ENCODE results near the gene C15orf62.
A peak's percentile ranks its signal among the peaks of the same experiment; 100 is the strongest.

Gene C15orf62

GRCh38 chr15:40803688-40804087 is 33.9 kb downstream of the C15orf62 start:
- no peak overlapping the region for H3K4me3 ChIP-seq (ENCODE audit: low read length)
- TF ChIP-seq, protein P1, sequence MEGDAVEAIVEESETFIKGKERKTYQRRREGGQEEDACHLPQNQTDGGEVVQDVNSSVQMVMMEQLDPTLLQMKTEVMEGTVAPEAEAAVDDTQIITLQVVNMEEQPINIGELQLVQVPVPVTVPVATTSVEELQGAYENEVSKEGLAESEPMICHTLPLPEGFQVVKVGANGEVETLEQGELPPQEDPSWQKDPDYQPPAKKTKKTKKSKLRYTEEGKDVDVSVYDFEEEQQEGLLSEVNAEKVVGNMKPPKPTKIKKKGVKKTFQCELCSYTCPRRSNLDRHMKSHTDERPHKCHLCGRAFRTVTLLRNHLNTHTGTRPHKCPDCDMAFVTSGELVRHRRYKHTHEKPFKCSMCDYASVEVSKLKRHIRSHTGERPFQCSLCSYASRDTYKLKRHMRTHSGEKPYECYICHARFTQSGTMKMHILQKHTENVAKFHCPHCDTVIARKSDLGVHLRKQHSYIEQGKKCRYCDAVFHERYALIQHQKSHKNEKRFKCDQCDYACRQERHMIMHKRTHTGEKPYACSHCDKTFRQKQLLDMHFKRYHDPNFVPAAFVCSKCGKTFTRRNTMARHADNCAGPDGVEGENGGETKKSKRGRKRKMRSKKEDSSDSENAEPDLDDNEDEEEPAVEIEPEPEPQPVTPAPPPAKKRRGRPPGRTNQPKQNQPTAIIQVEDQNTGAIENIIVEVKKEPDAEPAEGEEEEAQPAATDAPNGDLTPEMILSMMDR (conservative IDR thresholded peaks at IDR 0.05; ENCODE audit: low read length): 0 out of 2 replicates have a peak, but pooled peaks have one; percentile 3
- DNase-seq (ENCODE audit: low read depth): no peak

DNA sequence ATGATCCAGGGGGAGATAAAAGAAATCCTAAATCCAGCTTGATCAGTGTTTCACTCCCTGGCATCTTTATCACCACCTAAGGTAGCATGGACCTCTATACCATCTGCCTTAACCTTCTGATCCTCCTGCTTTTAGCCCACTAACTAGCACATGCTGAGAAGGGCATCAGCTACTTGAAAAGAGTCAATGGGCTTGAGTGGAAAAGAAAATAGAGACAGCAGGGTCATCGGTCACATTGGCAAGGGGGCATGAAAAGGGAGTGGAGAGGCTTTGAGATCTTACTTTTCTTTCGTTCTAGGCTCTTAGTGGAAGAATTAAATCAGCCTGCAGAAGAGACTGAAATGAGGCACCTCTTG is 36.9 kb downstream of the C15orf62 start:
- DNase-seq (ENCODE audit: low read depth): no peak
- TF ChIP-seq, protein P1 (conservative IDR thresholded peaks at IDR 0.05; ENCODE audit: low read length): no peak
- H3K4me3 ChIP-seq (ENCODE audit: low read length): peak overlapping the region; percentile 100

DNA sequence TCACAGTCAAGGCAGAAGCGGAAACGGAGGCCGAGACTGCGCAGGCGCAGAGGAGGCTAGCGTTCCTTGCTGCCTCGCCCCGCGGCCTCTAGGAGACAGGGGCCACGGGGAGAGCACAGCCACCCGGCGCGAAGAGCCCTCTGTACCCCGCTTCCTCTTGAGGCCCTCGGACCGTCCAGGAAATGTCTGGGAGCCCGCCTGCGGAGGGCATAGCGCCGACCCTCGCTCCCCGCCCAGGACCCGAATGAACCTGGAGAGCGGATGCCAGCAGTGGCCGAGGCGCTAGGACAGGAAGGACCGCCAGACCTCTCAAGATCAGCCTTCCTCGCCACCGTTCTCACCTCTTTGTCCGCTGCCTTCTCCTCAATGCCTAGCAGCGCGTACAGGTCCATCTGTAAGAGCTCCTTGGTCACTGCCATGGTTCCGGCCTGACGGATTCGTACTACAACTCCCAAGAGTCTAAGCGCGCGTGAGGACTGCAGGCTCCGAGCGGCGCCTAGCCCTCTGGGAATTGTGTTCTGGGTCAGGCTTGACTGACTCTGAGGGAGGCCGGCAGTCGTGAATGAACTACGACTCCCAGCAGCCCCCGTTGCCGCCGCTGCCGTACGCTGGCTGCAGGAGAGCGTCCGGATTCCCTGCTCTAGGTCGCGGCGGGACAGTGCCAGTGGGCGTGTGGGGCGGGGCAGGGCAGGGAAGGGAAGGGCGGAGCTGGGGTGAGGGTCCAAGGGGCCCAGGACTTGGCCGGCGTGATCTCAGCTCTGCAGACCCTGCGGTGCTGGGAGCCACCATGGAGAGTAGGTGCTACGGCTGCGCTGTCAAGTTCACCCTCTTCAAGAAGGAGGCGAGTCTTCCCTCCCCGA is 37.5 kb downstream of the C15orf62 start, which contains the start of the genes DNAJC17 and ZFYVE19:
Gene DNAJC17, minus strand, starts transcription at position 446 of the 860 bp plus-strand sequence. Its CDS starts 27 bp downstream, at position 419.
Gene ZFYVE19, plus strand, starts transcription at position 62 of the 860 bp plus-strand sequence. Its CDS starts 501 bp downstream, at position 563.
- peak within 1 kb of the TSS; percentile 100 for H3K4me3 ChIP-seq (ENCODE audit: low read length)
- TF ChIP-seq, protein P1 (conservative IDR thresholded peaks at IDR 0.05; ENCODE audit: low read length): 0 out of 2 replicates have a peak, but pooled peaks have one; percentile 4
- DNase-seq (ENCODE audit: low read depth): peak; percentile 97

DNA sequence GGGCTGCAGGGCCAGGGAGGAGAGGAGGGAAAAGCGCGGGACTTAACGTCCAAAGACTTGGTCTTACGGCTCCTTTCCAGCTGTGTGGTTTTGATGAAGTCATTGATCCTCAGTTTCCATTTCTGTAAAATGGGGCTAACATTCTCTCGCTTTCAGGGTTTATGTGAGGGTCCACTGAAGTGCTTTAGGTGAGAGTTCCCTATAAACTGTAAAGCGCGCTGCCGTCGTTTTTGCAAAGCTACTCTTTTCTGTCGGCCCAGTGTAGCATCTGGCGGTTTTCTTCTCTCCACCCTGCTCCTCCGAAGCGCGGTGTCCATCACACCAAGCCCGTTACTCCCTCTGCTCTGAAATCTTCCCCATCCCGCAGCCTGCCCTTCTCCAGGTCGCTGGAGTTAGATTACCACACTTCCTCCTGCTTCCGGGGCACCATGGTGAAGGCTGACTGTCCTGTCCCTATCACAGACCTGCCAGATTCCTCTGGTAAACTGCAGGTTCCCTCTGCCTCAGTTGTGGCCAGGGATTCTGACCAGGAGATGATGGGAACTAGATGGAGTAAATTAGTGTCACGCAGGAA is 38.2 kb downstream of the C15orf62 start:
- H3K4me3 ChIP-seq (ENCODE audit: low read length): peak overlapping the region; percentile 100
- no peak for DNase-seq (ENCODE audit: low read depth)
- TF ChIP-seq, protein P1 (conservative IDR thresholded peaks at IDR 0.05; ENCODE audit: low read length): no peak

DNA sequence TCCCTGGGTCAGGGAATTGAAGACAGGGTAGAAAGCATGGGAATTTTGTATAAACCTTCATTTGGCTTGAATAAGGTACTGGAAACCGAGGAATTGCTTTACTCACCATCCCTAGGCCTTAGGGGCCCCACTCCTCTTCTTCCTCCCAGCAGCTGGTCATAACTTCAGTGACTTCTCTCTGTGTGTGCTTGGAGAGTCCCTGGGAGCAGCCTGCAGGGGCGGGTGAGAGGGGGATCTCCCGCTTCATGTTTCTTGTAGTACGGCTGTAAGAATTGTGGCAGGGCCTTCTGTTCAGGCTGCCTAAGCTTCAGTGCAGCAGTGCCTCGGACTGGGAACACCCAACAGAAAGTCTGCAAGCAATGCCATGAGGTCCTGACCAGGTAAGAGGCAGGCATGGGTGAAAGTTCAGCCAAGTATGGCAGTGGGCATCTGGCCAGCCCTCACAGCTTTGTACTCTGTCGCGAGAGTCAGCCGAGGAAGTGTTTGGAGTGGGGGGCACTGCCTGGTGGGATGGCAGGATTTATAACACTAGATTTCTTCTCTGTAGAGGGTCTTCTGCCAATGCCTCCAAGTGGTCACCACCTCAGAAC is 39.2 kb downstream of the C15orf62 start:
- H3K4me3 ChIP-seq (ENCODE audit: low read length): no peak overlapping the region
- no peak for DNase-seq (ENCODE audit: low read depth)
- TF ChIP-seq, protein P1 (conservative IDR thresholded peaks at IDR 0.05; ENCODE audit: low read length): no peak

DNA sequence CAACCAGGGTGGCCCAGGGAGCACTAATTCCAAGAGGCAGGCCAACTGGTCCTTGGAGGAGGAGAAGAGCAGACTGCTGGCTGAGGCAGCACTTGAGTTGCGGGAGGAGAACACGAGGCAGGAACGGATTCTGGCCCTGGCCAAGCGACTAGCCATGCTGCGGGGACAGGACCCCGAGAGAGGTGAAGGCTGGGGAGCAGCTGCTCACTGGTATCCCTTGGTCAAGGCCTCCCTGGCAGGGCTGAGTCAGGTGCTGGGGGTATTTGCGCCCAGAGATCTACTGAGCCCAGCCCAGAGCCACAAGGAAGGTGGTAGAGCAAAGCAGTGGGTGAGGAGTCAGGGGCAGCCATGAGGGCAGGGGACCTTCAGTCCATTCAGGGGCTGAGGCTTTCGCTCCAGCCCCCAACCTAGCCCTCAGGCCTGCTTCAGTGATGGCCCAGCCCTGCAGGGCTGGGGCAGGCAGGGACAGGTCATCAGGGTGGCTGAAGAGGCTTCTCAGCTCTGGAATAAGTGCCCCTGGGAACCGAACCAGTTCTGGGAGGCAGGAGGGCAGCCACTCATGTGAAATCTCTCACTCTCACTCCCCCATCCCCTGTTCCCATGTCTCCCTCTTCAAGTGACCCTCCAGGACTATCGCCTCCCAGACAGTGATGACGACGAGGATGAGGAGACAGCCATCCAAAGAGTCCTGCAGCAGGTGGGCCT is 43.1 kb downstream of the C15orf62 start:
- H3K4me3 ChIP-seq (ENCODE audit: low read length): no peak overlapping the region
- DNase-seq (ENCODE audit: low read depth): no peak
- TF ChIP-seq, protein P1 (conservative IDR thresholded peaks at IDR 0.05; ENCODE audit: low read length): no peak

Data from AG10803 (cell line).